ENCODE results near the gene CACNA1S.

DNA sequence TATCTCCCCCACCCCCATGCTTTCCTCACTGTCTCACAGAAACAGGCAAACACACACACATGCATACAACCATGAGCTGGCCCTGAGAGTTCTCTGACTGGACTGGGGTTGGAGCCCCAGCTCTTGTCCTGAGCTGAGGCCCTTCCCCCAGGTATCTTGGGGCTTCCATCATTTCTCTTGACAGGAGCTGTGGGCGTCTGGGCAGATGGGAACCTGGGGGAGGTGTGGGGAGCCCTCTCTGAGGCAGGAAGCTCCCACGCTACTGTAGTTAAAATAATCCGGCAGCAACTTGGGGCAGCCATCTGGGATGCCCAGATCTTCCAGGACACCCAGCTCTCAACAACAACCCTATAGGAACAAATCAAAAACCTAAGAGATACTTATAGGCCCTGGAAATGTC, 86.0 kb downstream of the CACNA1S start:
- TF ChIP-seq CTCF (IDR thresholded peaks at IDR 0.05) (no peak), POLR2A (IDR thresholded peaks at IDR 0.05) (no peak)
